Measurements from ENCODE around the gene G6PC3. TPM values are rescaled to one million over a fixed set of nuclear protein-coding genes. Genes with fewer than 3 reads are reported as not detected.

Gene G6PC3
- polyA plus RNA-seq, 2 of the 4 experiments (the other 2 are of a cell fraction): 104 to 130 TPM

DNA sequence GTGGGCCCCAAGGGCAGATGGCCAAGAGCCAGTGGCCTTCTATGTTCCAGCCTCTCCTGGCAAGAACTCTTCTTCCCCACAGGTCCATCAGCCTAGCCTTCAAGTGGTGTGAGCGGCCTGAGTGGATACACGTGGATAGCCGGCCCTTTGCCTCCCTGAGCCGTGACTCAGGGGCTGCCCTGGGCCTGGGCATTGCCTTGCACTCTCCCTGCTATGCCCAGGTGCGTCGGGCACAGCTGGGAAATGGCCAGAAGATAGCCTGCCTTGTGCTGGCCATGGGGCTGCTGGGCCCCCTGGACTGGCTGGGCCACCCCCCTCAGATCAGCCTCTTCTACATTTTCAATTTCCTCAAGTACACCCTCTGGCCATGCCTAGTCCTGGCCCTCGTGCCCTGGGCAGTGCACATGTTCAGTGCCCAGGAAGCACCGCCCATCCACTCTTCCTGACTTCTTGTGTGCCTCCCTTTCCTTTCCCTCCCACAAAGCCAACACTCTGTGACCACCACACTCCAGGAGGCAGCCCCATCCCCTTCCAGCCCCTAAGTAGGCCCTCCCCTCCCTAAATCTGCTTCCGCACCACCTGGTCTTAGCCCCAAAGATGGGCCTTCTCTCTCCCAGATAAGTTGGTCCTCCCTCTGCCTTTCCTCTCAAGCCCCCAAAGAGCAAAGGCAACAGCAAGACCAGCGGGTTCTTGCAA, 5.2 kb downstream of the G6PC3 start:
- POLR2A ChIA-PET: no interaction called here
- DNase-seq (ENCODE audit: low read depth in 1 of 2, low spot score in 1 of 2): no peak
- no peak for TF ChIP-seq TP53 (CRISPR knock-in tag; IDR thresholded peaks at IDR 0.05)
- TF ChIP-seq JUN (IDR thresholded peaks at IDR 0.05): 0 out of 5 replicates have a peak, but pooled peaks of 1 of the 2 experiments have one; percentile 12
- H3K4me1 ChIP-seq: peaks cover 9% of the 10 kb centered on the region
- H3K9me3 ChIP-seq: no peaks in the 10 kb centered on the region
- FAIRE-seq: no peak
- 94% methylated on average over 10 of the region's 10 CpGs for WGBS (ENCODE audit: missing lambda C conversion rate)
- no peak for ATAC-seq
- H3K27ac ChIP-seq: no peak overlapping the region
- no peak overlapping the region for H3K4me3 ChIP-seq
- no peak overlapping the region for H3K4me2 ChIP-seq
- CTCF ChIA-PET: interaction anchor here (0.8 to 7.7 kb wide), 9 partner anchors 8 to 93 kb away, joined by 3 to 108 read pairs (median 7); no protein-coding TSS in a partner anchor

DNA sequence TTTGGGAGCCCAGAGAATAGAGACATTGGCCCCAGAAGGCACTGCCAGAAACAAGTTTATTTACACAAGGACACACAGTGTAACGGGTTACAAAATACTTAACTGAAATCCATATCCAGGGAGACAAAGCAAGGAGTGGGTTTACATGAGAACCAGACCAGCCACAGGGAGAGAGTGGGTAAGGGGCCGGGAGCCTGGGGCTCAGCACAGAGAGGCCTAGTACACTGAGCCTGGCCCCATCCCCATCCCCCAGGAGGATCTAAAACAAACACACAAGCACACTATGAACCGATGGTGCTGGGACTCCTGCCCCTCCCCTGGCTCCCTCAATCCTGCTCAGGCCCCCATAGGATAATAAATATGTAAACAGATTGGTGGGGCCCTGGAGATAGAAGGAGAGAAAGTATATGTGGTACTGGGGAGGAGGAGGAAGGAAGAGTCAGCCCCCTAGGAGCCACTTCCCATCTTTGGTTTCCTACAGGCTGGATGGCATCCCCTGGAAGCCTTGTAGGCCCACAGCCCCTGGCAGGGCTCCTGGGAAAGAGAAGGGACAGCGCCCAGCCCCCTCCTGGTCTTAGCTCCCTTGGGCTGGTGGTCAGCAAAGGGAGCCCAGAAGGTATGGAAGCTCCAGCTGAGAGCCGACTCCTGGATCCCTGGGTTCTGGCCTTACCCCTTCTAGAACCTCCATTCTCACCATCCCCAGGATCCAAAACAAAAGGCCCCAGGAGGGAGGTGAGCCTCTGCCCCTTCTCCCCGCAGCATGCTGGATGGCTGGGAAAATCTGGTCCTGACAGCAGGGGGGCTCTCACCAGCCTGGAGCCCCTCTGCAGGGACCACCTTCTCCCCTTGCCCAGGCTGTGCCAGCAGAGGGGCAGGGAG, 6.4 kb downstream of the G6PC3 start:
- no peak for ATAC-seq
- POLR2A ChIA-PET: no interaction called here
- H3K27ac ChIP-seq: no peak overlapping the region
- TF ChIP-seq PHF8 (IDR thresholded peaks at IDR 0.05; ENCODE audit: borderline replicate concordance, low read depth): no peak
- CTCF ChIA-PET: interaction anchor here (1.7 to 39.6 kb wide), 2 partner anchors 9 to 31 kb away, joined by 5 to 1202 read pairs; partner anchors contain the start of gene HDAC5
- no peak overlapping the region for H3K4me2 ChIP-seq
- peaks cover 4% of the 10 kb centered on the region for H3K4me1 ChIP-seq
- 72% methylated on average over 6 of the region's 6 CpGs for WGBS (ENCODE audit: missing lambda C conversion rate)
- no peaks in the 10 kb centered on the region for H3K9me3 ChIP-seq
- H3K4me3 ChIP-seq: no peak overlapping the region
- no peak for FAIRE-seq
- DNase-seq (ENCODE audit: low read depth in 1 of 2, low spot score in 1 of 2): no peak

DNA sequence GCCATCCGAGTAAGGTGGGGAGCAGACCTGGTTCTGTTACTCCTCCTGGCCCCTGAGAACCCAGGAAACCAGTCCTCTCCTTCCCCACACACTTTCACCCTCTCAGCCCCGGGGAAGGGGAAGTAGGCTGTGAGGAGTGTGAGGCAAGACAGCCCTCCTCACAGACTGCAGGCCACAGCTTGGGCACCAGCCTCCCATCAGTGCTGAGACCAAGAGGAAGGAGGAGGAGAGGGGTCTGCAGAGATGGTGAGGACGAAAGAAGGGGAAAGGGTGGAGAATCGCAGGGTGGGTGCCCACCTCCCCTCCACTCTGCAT, 7.0 kb downstream of the G6PC3 start:
- CTCF ChIA-PET: interaction anchor here (0.7 to 39.6 kb wide), 3 partner anchors 8 to 34 kb away, joined by 3 to 1202 read pairs (median 5); partner anchors contain the start of gene HDAC5

DNA sequence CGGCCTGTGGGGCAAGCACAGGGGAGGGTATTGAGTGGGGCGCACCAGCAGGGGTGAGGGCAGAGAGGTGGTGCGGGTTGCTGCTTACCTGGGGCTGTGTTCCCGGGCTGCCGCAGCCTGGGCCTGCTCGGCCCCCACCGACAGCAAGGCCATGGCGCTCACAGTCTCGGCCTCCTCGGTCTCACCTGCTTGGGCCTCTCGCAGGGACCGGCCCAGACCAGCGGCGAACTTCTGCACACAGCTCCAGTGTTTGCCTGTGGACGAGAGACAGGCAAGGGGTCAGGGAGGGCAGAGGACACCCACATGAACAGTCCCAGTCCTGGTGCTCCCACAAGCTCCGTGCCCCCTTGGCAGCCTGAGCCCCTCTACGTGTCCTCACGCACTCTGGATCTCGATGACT, 7.9 kb downstream of the G6PC3 start:
- FAIRE-seq: no peak
- Histone ChIP-seq H3K27ac (no peak overlapping the region), H3K4me1 (no peaks in the 10 kb centered on the region), H3K4me3 (no peak overlapping the region), H3K9me3 (no peaks in the 10 kb centered on the region), H3K4me2 (no peak overlapping the region)
- ATAC-seq: peak; percentile 5 to 7; a peak in 2 of 6 replicates
- ChIA-PET POLR2A (interaction anchor here (1.3 kb wide), 1 partner anchor 9 kb away, joined by 4 read pairs; no protein-coding TSS in a partner anchor), CTCF (interaction anchor here (0.7 to 39.6 kb wide), 7 partner anchors 8 to 90 kb away, joined by 3 to 1202 read pairs (median 3); partner anchors contain the start of genes HDAC5 and LSM12)
- DNase-seq (ENCODE audit: low read depth in 1 of 2, low spot score in 1 of 2): no peak
- TF ChIP-seq SREBF2 (IDR thresholded peaks at IDR 0.05) (no peak), CHD2 (IDR thresholded peaks at IDR 0.05; ENCODE audit: low read length, partially characterized antibody) (no peak), RNF2 (IDR thresholded peaks at IDR 0.05; ENCODE audit: borderline replicate concordance, low read depth) (no peak), ZNF302 (CRISPR knock-in tag; IDR thresholded peaks at IDR 0.05) (no peak), CBX8 (IDR thresholded peaks at IDR 0.05) (no peak), HOXB5 (CRISPR knock-in tag; IDR thresholded peaks at IDR 0.05) (no peak), ESRRA (IDR thresholded peaks at IDR 0.05; ENCODE audit: borderline replicate concordance, low read length) (no peak), MAZ (IDR thresholded peaks at IDR 0.05; ENCODE audit: borderline replicate concordance, low read depth, low read length) (no peak), CHD4 (IDR thresholded peaks at IDR 0.05; ENCODE audit: borderline replicate concordance) (no peak), ZSCAN20 (CRISPR knock-in tag; IDR thresholded peaks at IDR 0.05) (no peak), KDM5A (IDR thresholded peaks at IDR 0.05) (no peak), JUN (IDR thresholded peaks at IDR 0.05) (no peak), NPAS2 (CRISPR knock-in tag; IDR thresholded peaks at IDR 0.05; ENCODE audit: borderline replicate concordance) (no peak)
- TF ChIP-seq, protein P1, sequence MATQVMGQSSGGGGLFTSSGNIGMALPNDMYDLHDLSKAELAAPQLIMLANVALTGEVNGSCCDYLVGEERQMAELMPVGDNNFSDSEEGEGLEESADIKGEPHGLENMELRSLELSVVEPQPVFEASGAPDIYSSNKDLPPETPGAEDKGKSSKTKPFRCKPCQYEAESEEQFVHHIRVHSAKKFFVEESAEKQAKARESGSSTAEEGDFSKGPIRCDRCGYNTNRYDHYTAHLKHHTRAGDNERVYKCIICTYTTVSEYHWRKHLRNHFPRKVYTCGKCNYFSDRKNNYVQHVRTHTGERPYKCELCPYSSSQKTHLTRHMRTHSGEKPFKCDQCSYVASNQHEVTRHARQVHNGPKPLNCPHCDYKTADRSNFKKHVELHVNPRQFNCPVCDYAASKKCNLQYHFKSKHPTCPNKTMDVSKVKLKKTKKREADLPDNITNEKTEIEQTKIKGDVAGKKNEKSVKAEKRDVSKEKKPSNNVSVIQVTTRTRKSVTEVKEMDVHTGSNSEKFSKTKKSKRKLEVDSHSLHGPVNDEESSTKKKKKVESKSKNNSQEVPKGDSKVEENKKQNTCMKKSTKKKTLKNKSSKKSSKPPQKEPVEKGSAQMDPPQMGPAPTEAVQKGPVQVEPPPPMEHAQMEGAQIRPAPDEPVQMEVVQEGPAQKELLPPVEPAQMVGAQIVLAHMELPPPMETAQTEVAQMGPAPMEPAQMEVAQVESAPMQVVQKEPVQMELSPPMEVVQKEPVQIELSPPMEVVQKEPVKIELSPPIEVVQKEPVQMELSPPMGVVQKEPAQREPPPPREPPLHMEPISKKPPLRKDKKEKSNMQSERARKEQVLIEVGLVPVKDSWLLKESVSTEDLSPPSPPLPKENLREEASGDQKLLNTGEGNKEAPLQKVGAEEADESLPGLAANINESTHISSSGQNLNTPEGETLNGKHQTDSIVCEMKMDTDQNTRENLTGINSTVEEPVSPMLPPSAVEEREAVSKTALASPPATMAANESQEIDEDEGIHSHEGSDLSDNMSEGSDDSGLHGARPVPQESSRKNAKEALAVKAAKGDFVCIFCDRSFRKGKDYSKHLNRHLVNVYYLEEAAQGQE (IDR thresholded peaks at IDR 0.05): no peak
- TF ChIP-seq, protein P2, sequence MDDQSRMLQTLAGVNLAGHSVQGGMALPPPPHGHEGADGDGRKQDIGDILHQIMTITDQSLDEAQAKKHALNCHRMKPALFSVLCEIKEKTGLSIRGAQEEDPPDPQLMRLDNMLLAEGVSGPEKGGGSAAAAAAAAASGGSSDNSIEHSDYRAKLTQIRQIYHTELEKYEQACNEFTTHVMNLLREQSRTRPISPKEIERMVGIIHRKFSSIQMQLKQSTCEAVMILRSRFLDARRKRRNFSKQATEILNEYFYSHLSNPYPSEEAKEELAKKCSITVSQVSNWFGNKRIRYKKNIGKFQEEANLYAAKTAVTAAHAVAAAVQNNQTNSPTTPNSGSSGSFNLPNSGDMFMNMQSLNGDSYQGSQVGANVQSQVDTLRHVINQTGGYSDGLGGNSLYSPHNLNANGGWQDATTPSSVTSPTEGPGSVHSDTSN (IDR thresholded peaks at IDR 0.05): no peak
- 96% methylated on average over 17 of the region's 19 CpGs for WGBS (ENCODE audit: missing lambda C conversion rate)

More for the DNA sequence above, 7.0 kb downstream of the G6PC3 start:
- Histone ChIP-seq H3K27ac (no peak overlapping the region), H3K9me3 (no peaks in the 10 kb centered on the region), H3K4me1 (no peaks in the 10 kb centered on the region), H3K4me2 (no peak overlapping the region), H3K4me3 (no peak overlapping the region)
- POLR2A ChIA-PET: no interaction called here
- ATAC-seq: no peak
- 72% methylated on average over 4 of the region's 4 CpGs for WGBS (ENCODE audit: missing lambda C conversion rate)
- no peak for FAIRE-seq
- DNase-seq (ENCODE audit: low read depth in 1 of 2, low spot score in 1 of 2): no peak
- TF ChIP-seq ESRRA (IDR thresholded peaks at IDR 0.05; ENCODE audit: borderline replicate concordance, low read length): no peak
- no peak for TF ChIP-seq ZC3H11A (IDR thresholded peaks at IDR 0.05)

Data from A549 (cell line).